CD4-positive, alpha-beta T cell treated with Interleukin-1 beta for 1 hour (primary cell): ENCODE data around the gene CACNA2D3.

Source experiments
- DNase-seq, 2 donors: peaks; one replicate each; pipeline ENCODE4 v3.0.0-alpha.2; 2020 to 2022

CACNA2D3 gene

GRCh38 chr3:54506603-54507002, 384.3 kb downstream of the CACNA2D3 start:
- DNase-seq = no peak

- DNase-seq = no peak
Measured at GRCh38 chr3:54507876-54508460, 385.6 kb downstream of the CACNA2D3 start.

GRCh38 chr3:54510506-54510905, 388.2 kb downstream of the CACNA2D3 start:
- no peak for DNase-seq

- DNase-seq = no peak
Measured at GRCh38 chr3:54511766-54512365, 389.5 kb downstream of the CACNA2D3 start.

GRCh38 chr3:54514006-54514405, 391.7 kb downstream of the CACNA2D3 start:
- no peak for DNase-seq

GRCh38 chr3:54514416-54514815, 392.1 kb downstream of the CACNA2D3 start:
- no peak for DNase-seq

GRCh38 chr3:54515441-54516213, 393.3 kb downstream of the CACNA2D3 start:
- DNase-seq = no peak

GRCh38 chr3:54517424-54517823, 395.1 kb downstream of the CACNA2D3 start:
- DNase-seq = no peak

- DNase-seq = no peak
Measured at GRCh38 chr3:54518011-54518675, 395.8 kb downstream of the CACNA2D3 start.

- no peak for DNase-seq
Measured at GRCh38 chr3:54519493-54519892, 397.1 kb downstream of the CACNA2D3 start.

GRCh38 chr3:54520060-54520459, 397.7 kb downstream of the CACNA2D3 start:
- no peak for DNase-seq

- DNase-seq = no peak
Measured at GRCh38 chr3:54527521-54527920, 405.2 kb downstream of the CACNA2D3 start.

GRCh38 chr3:54527953-54528352, 405.6 kb downstream of the CACNA2D3 start:
- no peak for DNase-seq

- no peak for DNase-seq
Measured at GRCh38 chr3:54528668-54529067, 406.3 kb downstream of the CACNA2D3 start.

- DNase-seq = no peak
Measured at GRCh38 chr3:54530091-54530490, 407.7 kb downstream of the CACNA2D3 start.

- DNase-seq = no peak
Measured at GRCh38 chr3:54530944-54531343, 408.6 kb downstream of the CACNA2D3 start.

GRCh38 chr3:54531741-54532140, 409.4 kb downstream of the CACNA2D3 start:
- no peak for DNase-seq

GRCh38 chr3:54533856-54534255, 411.5 kb downstream of the CACNA2D3 start:
- DNase-seq = no peak

- no peak for DNase-seq
Measured at GRCh38 chr3:54535619-54536018, 413.3 kb downstream of the CACNA2D3 start.

- DNase-seq = no peak
Measured at GRCh38 chr3:54536450-54536849, 414.1 kb downstream of the CACNA2D3 start.

GRCh38 chr3:54537506-54537905, 415.2 kb downstream of the CACNA2D3 start:
- no peak for DNase-seq

GRCh38 chr3:54538346-54538745, 416.0 kb downstream of the CACNA2D3 start:
- DNase-seq = no peak

GRCh38 chr3:54541369-54541768, 419.0 kb downstream of the CACNA2D3 start:
- DNase-seq = no peak

- no peak for DNase-seq
Measured at GRCh38 chr3:54543446-54543845, 421.1 kb downstream of the CACNA2D3 start.
